ENCODE measurements around the gene PTPRM. TPM values are rescaled to one million over a fixed set of nuclear protein-coding genes. Genes with fewer than 3 reads are reported as not detected.
A peak's percentile ranks its signal among the peaks of the same experiment; 100 is the strongest.

The PTPRM gene
- total and polyA plus RNA-seq, 2 of the 8 experiments (the other 6 are each of a cell fraction or from before 2014, with no cell fraction given), result 4.1 to 7.0 TPM

- TF ChIP-seq, protein P1, sequence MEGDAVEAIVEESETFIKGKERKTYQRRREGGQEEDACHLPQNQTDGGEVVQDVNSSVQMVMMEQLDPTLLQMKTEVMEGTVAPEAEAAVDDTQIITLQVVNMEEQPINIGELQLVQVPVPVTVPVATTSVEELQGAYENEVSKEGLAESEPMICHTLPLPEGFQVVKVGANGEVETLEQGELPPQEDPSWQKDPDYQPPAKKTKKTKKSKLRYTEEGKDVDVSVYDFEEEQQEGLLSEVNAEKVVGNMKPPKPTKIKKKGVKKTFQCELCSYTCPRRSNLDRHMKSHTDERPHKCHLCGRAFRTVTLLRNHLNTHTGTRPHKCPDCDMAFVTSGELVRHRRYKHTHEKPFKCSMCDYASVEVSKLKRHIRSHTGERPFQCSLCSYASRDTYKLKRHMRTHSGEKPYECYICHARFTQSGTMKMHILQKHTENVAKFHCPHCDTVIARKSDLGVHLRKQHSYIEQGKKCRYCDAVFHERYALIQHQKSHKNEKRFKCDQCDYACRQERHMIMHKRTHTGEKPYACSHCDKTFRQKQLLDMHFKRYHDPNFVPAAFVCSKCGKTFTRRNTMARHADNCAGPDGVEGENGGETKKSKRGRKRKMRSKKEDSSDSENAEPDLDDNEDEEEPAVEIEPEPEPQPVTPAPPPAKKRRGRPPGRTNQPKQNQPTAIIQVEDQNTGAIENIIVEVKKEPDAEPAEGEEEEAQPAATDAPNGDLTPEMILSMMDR (IDR thresholded peaks at IDR 0.05; ENCODE audit: control extremely low read depth in 1 of 3, insufficient read depth in 1 of 3, low read depth in 1 of 3, low read length in 3 of 3), result peak in 2 of 3 experiments; percentile 9 to 10; a peak in 2 of 4 replicates
- TF ChIP-seq GABPA (IDR thresholded peaks at IDR 0.05; ENCODE audit: borderline replicate concordance, insufficient read depth, low read length) (no peak; the same call in 1 of the 2 replicates), TEAD4 (IDR thresholded peaks at IDR 0.05; ENCODE audit: low read depth, low read length) (no peak), RAD21 (IDR thresholded peaks at IDR 0.05 in 1 of 2, conservative IDR thresholded peaks at IDR 0.05 in 1 of 2; ENCODE audit: low read depth in 2 of 2, low read length in 2 of 2) (peak; percentile 14 to 34; a peak in 2 of 4 replicates), SIN3A (conservative IDR thresholded peaks at IDR 0.05 in 1 of 2, IDR thresholded peaks at IDR 0.05 in 1 of 2; ENCODE audit: low read depth in 1 of 2, low read length in 2 of 2) (0 out of 4 replicates have a peak, but pooled peaks of 1 of the 2 experiments have one; percentile 23), SUZ12 (IDR thresholded peaks at IDR 0.05; ENCODE audit: low read length) (peak; percentile 43; the same call in 1 of the 2 replicates), SRF (IDR thresholded peaks at IDR 0.05; ENCODE audit: low read depth, low read length) (no peak), MAFK (IDR thresholded peaks at IDR 0.05; ENCODE audit: low read depth, low read length) (no peak), ASH2L (IDR thresholded peaks at IDR 0.05; ENCODE audit: low read length) (peak; percentile 1)
- TF ChIP-seq, protein P2, sequence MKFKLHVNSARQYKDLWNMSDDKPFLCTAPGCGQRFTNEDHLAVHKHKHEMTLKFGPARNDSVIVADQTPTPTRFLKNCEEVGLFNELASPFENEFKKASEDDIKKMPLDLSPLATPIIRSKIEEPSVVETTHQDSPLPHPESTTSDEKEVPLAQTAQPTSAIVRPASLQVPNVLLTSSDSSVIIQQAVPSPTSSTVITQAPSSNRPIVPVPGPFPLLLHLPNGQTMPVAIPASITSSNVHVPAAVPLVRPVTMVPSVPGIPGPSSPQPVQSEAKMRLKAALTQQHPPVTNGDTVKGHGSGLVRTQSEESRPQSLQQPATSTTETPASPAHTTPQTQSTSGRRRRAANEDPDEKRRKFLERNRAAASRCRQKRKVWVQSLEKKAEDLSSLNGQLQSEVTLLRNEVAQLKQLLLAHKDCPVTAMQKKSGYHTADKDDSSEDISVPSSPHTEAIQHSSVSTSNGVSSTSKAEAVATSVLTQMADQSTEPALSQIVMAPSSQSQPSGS (IDR thresholded peaks at IDR 0.05; ENCODE audit: low read length), result no peak
Observed at GRCh38 chr18:7567474-7568425, 634 bp downstream of the PTPRM start (continued).
